Effector memory CD4-positive, alpha-beta T cell (primary cell): Measurements from ENCODE around the gene TMOD2.

Experiments used
- DNase-seq, 3 donors: peaks; one replicate each; pipeline ENCODE4 v3.0.0-alpha.2; 2020
- H3K27ac ChIP-seq: 2 replicates; pipeline ENCODE4 v1.7.0; 2013; ENCODE audit warnings: mild to moderate bottlenecking, low read length, moderate library complexity; ENCODE audit not compliant: insufficient read depth, poor library complexity, severe bottlenecking
- H3K27me3 ChIP-seq: replicated peaks from 2 replicates; pipeline ENCODE4 v1.7.0; 2013; ENCODE audit warnings: mild to moderate bottlenecking, low read length; ENCODE audit not compliant: insufficient read depth, control insufficient read depth, poor library complexity, severe bottlenecking
- H3K36me3 ChIP-seq: 2 replicates; pipeline ENCODE4 v1.7.0; 2013; ENCODE audit warnings: mild to moderate bottlenecking, low read length, moderate library complexity; ENCODE audit not compliant: control insufficient read depth, insufficient read depth
- H3K4me1 ChIP-seq: 2 replicates; pipeline ENCODE4 v1.7.0; 2013; ENCODE audit warnings: low read length, mild to moderate bottlenecking; ENCODE audit not compliant: control insufficient read depth, insufficient read depth, poor library complexity, severe bottlenecking
- H3K4me3 ChIP-seq: 2 replicates; pipeline ENCODE4 v1.7.0; 2013; ENCODE audit warnings: low read length, low read depth, mild to moderate bottlenecking; ENCODE audit not compliant: insufficient read depth, poor library complexity, severe bottlenecking
- H3K9me3 ChIP-seq: 2 replicates; pipeline ENCODE4 v1.7.0; 2013; ENCODE audit warnings: mild to moderate bottlenecking, low read length, moderate library complexity; ENCODE audit not compliant: control insufficient read depth

The TMOD2 gene

DNA sequence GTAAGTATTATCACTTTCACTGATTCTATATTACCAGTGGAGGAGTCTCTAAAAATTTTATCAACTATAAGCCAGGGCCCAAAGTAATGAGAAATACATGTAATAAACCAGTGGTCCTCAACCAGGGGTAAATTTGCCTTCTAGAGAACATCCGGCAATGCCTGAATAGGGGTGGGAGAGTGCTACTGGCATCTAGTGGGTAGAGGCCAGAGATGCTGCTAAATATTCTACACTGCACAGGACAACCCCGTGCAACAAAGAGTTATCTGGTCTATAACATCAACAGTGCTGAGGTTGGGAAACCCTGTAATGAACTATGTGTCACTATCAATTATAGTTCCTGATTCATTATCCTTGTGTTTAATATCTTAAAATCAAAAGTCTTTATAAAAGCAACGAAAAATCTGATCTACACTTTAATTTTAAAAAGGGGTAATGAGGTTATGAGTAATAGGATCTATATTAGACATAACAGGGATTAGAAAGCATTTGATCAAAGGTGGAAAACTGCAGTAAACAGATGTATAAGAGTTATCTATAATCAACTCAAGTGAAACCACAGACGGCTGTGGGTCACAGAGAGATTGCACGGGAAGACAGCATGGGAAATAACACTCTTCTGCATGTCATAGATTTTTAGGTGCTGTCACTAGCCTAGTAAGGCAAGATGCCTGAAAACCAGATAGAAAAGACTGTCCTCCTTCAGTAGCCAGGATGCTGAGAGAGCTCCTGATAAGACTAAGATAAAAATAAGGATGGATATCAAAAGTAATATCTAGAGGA lies 16.0 kb upstream of the TMOD2 start:
- peak overlapping the region; percentile 83 for H3K27ac ChIP-seq

DNA sequence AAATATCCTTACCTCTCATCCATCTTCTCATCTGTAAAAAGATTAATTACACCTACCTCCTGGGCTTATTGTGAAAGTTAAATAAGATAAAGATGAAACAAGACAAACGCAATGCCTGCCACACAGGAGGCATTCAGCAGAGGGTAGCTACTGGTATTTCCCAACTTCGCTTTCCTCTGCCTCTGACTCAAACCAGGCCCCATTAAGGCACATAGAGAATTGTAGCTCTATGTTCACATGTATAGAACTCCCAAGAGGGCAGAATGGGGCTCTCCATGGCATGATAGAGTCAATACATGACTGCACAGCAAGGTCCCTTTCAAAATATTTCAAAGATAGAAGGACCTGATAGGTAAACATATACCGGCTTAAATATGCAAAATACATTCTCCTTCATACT lies 15.3 kb upstream of the TMOD2 start:
- DNase-seq: no peak
- H3K9me3 ChIP-seq: no peaks in the 10 kb centered on the region
- peak overlapping the region; percentile 72 for H3K4me3 ChIP-seq
- peaks cover 55% of the 10 kb centered on the region for H3K4me1 ChIP-seq
- no peaks in the 10 kb centered on the region for H3K36me3 ChIP-seq
- peak overlapping the region; percentile 83 for H3K27ac ChIP-seq
- no peaks in the 10 kb centered on the region for H3K27me3 ChIP-seq

More for the DNA sequence above, 16.0 kb upstream of the TMOD2 start:
- Histone ChIP-seq H3K4me1 (peaks cover 62% of the 10 kb centered on the region), H3K9me3 (no peaks in the 10 kb centered on the region), H3K36me3 (no peaks in the 10 kb centered on the region), H3K27me3 (no peaks in the 10 kb centered on the region), H3K4me3 (peak overlapping the region; percentile 72)
- peak in 1 of 3 donors; percentile 37 for DNase-seq

DNA sequence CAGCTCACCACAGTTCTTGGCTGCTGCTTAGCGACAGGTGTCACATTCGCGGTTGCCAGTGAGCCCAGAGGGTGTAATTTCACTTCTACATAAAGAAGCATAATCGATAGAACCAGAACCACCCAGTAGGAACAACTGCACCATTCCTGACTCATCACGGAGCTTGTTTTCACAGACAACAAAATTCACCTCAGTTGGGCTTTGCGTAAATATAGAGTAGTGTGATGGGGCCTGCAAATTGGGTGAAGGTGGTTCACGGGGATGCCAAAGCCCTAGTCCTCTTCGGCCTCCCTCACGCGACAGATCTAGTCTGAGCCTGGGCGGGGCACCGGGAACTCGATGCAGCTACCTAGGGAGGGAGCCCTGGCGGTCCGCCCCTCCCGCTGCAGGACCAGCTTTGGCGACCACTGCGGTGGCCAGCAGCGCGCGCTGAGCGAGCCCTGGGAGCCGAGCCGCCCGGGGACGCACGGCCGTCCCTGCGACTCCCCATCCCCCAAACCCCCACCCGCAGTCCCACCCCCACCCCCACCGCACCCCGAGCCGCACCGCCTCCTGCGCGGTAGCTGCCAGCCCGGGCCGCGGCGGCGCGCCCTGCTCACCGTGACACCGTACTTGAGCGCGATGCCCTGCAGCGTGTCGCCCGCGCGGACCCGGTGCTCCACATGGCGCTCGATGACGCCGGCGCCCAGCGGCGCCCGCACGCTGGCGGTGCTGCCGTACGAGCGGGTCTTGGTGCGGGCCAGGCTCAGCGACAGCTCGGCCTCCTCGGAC lies 14.5 kb upstream of the TMOD2 start:
- H3K36me3 ChIP-seq: no peaks in the 10 kb centered on the region
- H3K27ac ChIP-seq: peak overlapping the region; percentile 83
- H3K4me3 ChIP-seq: peak overlapping the region; percentile 72
- H3K4me1 ChIP-seq: peaks cover 51% of the 10 kb centered on the region
- H3K27me3 ChIP-seq: no peaks in the 10 kb centered on the region
- no peaks in the 10 kb centered on the region for H3K9me3 ChIP-seq
- DNase-seq: peak; percentile 43 to 51 (median 45)

DNA sequence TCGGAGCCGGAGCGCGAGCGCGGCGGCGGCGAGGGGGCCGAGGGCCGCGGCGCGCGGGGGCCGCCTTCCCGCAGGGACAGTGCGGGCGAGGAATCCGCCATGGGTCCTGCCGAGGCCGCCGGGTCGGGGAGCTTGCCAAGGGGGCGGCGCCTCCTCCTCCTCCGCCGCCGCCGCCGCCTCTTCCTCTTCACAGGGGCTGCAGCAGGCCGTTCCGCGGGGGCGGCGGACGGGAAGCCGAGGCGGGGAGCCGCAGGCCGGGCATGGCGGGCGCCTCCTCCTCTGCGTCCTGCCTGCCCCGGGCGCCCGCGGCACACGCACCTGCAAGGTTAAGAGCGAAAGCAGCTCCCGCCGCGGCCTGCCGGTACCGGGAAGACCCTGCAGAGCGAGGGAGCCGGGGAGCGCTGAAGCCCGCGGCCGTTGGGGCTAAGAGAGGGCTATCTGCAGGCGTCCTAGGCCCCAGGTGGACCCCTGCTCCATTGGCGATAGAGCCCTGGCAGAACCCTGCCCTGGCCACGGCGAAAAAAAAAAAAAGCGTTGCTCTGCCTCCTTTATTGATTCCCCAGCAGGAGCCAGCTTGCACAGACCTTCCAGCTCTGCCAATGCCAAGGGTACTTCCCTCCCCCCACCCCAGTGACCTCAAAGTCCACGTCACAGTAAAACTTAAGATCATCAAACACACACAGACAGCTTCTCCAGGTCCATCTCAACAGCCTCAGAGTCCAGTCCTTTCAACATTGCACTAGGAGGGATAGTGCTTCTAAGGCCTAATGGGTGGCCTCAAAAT lies 13.7 kb upstream of the TMOD2 start, which contains the start of gene LYSMD2:
LYSMD2 (minus strand) TSS at position 134 of the 784 bp plus-strand sequence; CDS start at position 101, 33 bp downstream.
- DNase-seq: peak; percentile 48 to 55 (median 54)
- no peaks in the 10 kb centered on the region for H3K36me3 ChIP-seq
- peak within 1 kb of the TSS; percentile 72 for H3K4me3 ChIP-seq
- H3K27ac ChIP-seq: peak within 1 kb of the TSS; percentile 83
- no peaks in the 10 kb centered on the region for H3K27me3 ChIP-seq
- H3K9me3 ChIP-seq: no peaks in the 10 kb centered on the region
- peaks cover 44% of the 10 kb centered on the region for H3K4me1 ChIP-seq

DNA sequence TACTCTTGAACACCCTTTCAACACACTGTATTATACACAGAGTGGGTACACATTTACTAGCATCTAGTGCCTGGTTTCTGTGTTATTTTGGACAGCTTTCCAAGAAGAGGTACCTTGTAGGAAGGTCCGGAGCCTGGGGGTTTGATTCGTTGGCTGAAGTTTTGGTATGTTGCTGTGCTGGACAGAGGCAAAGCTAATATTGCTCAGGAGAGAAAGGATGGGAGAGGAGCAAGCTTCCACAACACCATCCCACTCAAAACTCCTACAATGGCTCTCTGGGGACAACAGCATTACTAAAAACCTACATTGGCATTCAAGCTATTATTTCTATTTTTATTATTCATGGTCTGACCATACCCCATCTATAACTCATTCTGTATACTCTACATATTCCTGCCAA lies 12.8 kb upstream of the TMOD2 start:
- H3K36me3 ChIP-seq: no peaks in the 10 kb centered on the region
- H3K4me1 ChIP-seq: peaks cover 35% of the 10 kb centered on the region
- no peak overlapping the region for H3K4me3 ChIP-seq
- H3K27ac ChIP-seq: peak overlapping the region; percentile 83
- no peak for DNase-seq
- no peaks in the 10 kb centered on the region for H3K9me3 ChIP-seq
- no peaks in the 10 kb centered on the region for H3K27me3 ChIP-seq

DNA sequence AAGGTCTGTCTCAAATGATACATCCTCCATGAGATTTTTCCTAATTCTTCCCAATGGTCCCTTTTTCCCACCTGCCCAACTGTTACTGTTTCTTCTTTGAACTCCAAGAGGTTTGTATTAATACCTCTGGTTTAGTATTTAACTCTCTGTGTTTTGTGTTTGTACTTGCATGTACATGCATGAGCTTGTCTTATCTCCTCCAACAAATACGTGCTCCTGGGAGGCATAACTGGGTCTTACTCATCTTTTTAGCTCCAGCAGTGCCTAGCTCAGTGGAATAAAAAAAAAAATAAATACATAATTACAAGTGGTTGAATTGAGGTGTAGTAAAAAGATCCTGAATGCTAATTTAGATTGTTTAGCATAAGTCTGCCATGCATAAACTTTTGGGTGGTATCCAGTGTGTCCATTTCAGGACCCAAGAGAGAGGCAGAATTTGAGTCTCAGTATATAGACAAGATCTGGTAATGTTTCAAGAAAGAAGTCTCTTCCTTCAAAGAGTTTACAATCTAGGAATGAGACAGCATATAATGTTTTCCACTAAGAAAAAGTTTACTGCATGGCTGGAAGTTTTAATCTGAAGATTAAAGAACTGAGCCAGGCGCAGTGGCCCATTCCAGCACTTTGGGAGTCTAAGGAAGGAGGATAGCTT lies 12.2 kb upstream of the TMOD2 start:
- no peak overlapping the region for H3K4me3 ChIP-seq
- H3K9me3 ChIP-seq: no peaks in the 10 kb centered on the region
- no peak for DNase-seq
- H3K36me3 ChIP-seq: no peaks in the 10 kb centered on the region
- H3K4me1 ChIP-seq: peaks cover 33% of the 10 kb centered on the region
- H3K27ac ChIP-seq: peak overlapping the region; percentile 83
- no peaks in the 10 kb centered on the region for H3K27me3 ChIP-seq

DNA sequence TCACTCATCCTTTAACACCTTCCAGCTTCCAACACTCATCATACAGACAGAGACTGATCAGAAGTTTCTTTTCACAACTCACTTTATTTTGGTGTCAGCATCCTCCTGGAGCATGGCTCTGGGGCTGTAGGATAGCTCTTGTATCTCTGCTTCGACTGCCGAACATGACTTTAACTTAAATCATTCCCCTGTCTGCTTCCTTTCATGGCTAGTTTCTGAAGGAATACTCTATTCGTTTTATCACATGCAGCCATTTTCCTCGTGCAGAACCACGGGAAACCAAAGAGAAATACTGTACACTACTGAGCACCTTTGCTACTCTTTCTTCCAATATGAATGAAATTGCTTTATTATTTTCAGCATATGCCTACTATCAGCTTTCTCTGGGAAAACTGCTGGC lies 2.1 kb upstream of the TMOD2 start:
- no peaks in the 10 kb centered on the region for H3K36me3 ChIP-seq
- no peak for DNase-seq
- no peaks in the 10 kb centered on the region for H3K4me1 ChIP-seq
- H3K27ac ChIP-seq: no peak overlapping the region
- H3K27me3 ChIP-seq: no peaks in the 10 kb centered on the region
- no peak overlapping the region for H3K4me3 ChIP-seq
- no peaks in the 10 kb centered on the region for H3K9me3 ChIP-seq

DNA sequence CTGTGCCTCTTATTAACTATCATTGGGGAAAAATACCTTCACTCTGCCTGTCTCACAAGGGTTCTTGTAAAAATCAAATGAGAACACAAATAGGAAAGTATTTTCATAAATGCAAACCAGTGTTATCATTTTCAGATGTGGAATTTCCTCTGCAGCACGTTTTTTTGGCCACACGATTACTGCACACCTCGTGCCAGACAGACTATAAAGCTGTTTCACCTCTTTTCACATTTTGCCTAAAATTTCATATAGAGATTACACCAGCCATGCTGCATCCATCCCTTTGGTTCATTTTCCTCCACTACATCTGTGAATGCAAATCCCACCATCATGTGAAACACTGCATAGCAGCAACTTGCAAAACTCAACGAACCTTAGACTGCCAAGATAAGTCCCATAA lies 1.2 kb upstream of the TMOD2 start:
- Histone ChIP-seq H3K27me3 (no peaks in the 10 kb centered on the region), H3K9me3 (no peaks in the 10 kb centered on the region), H3K4me1 (no peaks in the 10 kb centered on the region), H3K27ac (no peak overlapping the region), H3K36me3 (no peaks in the 10 kb centered on the region), H3K4me3 (no peak overlapping the region)
- DNase-seq: no peak
